GM19035 (cell line): ENCODE data around the gene FOXD4.
"Not testable (repeated sequence)": the region's sequence is repeated elsewhere in the genome, so short reads cannot be mapped to it uniquely, and the experiment has no call there.

ENCODE experiments used
- ATAC-seq: cut with Tn5 transposase; IDR thresholded peaks from one replicate; pipeline ENCODE4 v1.9.1; 2021; ENCODE audit not compliant: unreplicated experiment

The FOXD4 gene

DNA sequence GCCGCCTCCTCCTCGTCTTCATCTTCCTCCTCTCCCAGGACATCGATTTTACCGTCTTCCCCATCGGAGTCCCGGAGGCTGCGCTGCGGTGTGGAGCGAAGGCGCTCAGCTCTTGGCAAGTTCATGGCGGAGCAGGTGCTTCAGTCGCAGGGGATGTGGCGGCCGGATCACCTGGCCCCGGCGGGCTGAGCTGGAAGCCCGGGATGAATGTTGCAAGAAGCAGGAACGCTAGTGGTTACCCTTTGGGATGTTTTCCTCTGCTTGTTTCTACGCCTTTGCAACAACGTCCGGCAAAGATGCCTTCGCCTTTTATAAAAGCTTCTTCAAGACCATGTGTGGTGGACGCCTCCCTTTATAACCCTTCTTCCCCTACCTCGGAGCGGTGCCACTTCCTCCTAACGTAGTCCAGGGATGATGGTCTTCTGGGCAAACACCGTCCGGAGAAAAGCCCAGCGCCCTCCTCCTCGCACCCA, at the start of gene FOXD4:
TSS of gene FOXD4 (minus strand) at position 423 of the 473 bp plus-strand sequence. CDS start at position 125, 298 bp downstream.
- not testable (repeated sequence) for ATAC-seq

DNA sequence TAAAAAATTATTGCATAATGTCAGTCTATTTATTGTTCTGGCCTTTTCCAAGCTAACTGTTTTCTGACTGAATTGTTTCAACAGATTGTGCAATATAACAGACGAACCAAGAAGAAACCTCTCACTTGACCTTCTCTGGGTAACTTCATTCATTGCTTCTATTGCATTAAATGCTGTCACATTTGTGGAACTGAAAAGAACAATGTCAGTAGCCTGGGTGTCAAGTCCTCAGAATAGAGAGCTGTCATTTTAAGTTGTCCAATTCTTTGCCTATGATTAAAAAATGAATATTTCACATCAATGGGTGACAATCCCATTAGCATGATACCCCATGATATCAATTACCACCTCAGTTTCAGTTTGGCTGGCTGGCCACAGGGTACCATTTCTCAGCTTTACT, 41.7 kb upstream of the FOXD4 start:
- ATAC-seq, result not testable (repeated sequence)

DNA sequence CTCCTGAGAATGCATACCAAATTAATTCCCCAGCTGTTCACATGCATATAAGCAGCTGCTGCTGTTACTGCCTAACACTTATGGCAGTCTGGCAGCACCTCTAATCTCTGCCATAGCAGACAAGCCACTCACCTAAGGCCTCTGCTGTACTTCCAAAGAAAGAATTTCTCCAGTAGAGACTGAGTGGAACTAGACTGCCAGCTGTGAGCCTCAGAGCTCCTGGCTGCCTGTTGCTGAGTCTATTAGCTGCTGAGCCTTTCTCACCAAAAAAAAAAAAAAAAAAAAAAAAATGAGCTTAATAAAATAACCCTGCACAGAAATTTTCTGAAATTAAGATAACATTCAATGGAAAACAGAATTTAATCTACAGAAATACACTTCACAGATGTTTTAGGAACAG, 33.0 kb upstream of the FOXD4 start:
- ATAC-seq, result not testable (repeated sequence)

DNA sequence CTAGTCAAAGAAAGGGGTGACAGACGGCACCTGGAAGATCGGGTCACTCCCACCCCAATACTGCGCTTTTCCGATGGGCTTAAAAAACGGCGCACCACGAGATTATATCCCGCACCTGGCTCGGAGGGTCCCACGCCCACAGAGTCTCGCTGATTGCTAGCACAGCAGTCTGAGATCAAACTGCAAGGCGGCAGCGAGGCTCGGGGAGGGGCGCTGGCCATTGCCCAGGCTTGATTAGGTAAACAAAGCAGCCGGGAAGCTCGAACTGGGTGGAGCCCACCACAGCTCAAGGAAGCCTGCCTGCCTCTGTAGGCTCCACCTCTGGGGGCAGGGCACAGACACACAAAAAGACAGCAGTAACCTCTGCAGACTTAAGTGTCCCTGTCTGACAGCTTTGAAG, 21.7 kb upstream of the FOXD4 start:
- not testable (repeated sequence) for ATAC-seq

DNA sequence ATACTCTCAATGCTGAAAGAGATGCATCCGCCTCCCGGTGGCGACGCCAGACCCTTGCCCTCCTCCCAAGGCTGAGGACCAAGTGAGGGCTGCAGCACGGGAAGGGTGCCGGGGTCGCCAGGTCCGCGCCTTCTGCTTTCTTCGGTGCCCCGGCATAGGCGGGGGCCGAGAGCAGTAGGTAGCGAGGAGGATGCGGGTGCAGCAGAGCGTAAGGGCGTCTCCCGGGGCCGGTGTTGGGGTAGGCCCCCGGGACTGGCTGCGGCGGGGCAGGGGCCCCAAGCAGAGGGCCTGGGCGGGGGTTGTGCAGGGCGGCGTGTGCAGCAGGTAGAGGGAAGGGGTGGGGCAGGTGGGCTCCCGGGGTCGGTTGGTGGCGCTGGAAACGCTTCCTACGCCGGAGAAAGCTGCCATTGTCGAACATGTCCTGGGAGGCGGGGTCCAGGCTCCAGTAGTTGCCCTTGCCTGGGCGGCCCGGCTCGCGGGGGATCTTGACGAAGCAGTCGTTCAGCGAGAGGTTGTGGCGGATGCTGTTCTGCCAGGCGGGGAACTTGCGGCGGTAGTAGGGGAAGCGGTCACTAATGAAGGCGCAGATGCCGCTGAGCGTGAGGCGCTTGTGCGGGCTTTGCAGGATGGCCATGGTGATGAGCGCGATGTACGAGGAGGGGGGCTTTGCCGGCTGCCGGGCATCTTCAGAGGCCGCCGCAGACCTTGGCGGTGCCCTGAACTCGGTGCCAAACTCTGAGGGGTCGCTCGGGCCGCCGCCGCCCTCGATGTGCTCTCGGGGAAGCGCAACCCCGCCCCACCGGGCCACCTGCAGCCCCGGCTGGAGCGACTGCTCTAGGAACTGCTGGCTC, 848 bp downstream of the FOXD4 start:
- not testable (repeated sequence) for ATAC-seq

DNA sequence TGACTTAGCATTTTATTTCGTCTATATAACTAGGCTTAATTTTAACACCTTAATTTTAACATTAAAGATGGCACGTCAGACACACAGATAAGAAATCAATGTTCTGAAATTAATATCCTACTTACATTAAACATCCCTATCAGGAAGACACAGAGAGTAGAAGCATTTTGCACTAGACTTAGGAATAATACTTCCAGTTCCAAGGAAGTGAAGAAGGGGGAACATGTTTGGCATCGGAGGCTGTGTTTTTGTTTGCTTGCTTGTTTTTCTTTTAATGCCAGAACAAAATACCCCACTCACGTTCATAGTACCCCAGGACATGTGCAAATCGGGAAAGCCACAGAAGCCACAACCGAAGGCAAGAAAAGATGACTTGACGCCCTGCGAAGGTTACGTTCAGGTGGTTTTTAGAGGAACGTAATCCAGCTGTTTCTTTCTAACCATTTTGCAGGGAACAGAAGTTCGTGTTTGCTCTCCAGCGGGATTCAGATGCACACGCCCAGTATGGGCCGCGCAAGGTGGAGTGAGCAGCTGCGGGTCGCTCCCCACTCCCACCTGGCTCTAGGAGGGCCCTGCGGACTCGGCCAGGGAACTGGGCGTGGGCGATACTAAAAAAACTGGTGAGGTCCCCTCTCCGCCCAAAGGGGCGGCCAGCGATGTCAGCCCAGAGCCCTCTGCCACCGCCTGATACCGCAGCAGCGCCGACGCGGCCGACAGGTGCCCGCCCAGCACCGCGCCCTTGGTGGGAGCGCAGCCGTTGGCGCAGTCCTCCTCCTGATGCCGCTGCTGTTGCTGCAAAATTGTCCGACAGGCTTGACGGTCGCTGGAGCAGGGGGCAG, 1.8 kb downstream of the FOXD4 start:
- ATAC-seq, result not testable (repeated sequence)

DNA sequence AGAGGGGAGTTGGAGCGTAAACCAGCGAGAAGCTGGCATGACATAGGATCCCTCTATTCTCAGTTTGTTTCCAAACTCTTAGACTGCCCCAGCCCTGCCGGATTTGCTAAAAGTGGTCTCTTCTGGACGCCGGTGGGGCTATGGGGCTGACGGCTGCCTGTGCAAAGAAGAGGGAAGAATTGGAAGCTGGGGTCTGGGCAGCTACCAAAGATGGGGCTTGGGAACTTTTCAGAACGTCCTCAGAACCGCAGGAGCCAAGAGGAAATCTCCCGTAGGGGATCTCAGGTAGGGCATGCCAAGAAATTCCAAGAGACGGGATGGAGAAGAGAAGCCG, 3.1 kb downstream of the FOXD4 start:
- not testable (repeated sequence) for ATAC-seq

DNA sequence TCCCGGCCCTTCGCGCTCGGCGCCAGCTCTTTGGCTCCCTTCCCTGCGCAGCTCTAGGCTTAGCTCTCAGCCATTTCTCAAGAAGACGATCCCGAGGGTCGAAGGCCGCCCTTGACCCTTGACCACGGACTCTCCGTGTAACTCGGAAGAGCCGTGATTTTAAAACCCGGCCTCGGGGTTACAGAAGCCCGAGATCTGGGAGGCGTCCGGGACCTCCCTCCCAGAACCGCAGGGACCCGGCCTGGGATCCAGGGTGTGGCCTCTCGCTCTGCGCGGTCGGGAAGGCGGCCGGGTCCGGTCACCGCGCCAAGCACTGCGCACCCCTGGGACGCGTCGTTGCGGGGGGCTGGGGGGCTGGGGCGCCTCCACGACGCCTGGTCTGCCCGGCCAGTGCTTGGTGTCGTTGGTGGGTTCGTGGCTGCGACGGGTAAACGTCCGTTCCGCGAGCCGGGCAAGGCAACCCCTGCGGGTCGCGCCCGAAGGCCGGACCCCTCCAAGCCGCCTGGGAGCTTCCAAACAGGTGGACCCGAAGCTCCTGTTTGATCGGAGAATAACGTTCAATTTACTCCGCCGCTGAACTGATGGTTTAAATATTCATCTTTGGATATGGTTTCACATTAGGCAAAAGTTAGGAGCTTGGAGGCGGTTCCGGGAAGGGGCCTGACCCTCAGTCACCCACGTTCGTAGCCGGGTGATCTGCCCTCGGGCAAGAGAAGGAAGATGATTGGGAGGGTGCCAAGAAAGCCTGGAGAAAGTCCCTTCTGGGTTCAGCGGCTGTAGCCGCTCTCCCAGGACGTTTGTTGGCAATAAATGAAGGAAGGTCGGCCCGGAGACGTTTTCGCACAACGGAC, 3.7 kb downstream of the FOXD4 start:
- ATAC-seq, result peak; percentile 9

DNA sequence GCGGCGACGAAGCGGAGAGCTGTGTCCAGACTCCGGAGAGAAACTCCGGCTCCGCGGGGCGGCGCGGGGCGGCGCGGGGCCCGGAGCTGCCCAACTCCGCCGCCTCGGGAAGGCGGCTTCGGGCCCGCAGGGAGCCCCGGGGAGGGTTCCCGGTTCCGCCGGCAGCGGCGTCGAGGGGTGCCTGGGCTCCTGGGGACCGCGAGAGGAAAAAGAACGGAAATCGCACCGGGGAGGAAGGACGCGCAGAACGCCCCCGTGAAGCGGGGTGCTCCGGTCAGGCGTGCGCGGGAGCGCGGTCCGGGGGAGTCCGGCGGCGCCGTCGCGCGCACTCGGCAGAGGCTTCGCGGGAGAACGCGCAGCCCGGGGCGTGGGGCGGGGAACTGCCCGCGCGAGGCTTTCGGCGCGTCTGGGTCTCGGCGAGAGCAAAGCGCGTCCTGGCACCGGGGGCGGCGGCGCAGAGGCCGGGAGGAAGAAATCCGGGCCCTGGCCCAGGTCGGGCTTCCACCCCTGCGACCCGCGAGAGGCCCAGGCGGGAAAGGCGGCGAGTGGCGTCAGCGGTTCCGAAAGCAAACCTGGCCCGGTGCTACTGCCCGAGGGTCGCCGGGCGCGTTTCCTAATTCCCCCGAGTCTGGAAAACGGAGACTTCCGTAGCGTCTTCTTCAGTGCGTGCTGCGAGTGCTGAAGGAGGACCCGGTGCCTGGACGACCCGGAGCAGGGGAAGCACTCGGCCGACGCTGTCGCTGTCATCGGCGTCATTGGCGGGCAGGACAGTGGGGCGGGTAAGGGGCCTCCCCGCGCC, 4.5 kb downstream of the FOXD4 start:
- ATAC-seq, result peak; percentile 70

DNA sequence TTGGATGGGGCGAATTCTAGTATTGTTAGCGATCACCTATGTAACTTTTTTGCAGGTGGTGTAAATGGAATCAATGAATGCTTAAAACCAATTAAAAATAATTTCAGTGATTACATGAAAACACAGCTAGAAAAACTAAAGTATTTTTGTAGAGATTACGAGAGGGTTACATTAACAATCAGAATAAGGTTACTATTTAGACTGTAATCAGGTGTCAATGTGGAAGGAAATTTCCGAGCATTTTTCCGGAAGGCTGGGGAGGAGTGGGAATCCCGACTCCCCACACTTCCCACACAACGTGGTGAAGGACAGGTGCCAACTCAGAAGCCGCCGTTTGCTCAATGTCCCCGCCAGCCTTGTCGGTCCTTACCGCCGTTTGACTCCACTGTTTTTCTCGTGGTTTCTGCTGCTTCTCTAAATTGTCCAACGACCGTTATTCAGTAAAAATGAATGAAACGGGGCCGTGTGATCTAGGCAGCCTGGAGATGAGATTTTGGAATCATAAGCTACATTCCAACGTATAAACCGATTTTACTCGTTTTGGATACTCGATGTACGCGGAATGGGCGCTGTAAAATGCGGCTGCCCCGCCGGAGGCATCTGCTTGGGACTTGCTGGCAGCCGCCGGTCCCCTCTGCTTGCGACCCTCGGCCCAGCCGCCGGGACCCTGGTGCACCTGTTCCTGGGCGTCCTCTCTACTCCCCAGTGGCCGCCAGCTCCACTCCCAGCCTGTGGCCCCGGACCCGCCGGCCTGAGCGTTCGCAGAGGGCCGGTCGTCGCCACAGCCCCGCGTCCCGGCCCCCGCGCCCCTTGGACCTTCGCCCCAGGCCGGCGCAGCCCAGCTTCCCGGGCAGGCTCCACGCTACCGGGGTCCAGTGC, 5.4 kb downstream of the FOXD4 start:
- not testable (repeated sequence) for ATAC-seq

DNA sequence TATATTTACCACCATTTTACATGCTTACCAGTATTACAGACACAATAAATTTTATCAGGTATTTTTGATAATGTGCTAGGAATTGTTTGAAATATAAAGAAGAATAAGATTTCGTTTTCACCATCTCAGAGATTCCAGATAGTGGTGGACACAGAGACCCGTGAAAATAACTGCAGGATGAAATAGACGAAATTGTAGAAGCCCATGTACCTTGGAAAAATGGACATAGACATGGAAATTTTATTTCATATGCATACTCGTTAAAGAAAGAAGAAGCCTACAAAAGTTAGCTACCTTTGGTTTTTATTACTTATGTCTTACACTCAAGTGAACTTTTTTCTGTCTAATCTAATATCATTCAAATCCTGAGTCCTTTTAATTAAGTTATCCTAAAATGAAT, 7.5 kb downstream of the FOXD4 start:
- ATAC-seq, result not testable (repeated sequence)

DNA sequence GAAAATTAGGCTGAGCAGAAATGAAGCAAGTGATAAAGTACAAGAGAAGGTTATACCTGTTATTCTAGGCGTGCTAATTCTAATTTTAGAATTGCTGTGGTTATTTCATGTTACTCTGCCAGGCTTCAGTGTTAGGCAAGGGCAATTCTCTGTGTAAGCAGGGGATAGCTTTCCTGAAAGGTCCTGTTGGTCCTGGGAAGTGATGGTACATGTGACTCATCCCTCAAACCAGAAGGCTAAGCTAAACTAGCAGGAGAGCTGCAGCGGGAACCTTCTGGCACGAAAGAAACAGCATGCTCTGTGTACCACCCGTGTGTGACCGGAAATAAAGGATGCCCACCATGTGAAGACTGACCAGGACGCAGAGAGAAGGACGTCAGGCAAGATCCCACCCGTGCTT, 8.7 kb downstream of the FOXD4 start:
- ATAC-seq, result not testable (repeated sequence)

DNA sequence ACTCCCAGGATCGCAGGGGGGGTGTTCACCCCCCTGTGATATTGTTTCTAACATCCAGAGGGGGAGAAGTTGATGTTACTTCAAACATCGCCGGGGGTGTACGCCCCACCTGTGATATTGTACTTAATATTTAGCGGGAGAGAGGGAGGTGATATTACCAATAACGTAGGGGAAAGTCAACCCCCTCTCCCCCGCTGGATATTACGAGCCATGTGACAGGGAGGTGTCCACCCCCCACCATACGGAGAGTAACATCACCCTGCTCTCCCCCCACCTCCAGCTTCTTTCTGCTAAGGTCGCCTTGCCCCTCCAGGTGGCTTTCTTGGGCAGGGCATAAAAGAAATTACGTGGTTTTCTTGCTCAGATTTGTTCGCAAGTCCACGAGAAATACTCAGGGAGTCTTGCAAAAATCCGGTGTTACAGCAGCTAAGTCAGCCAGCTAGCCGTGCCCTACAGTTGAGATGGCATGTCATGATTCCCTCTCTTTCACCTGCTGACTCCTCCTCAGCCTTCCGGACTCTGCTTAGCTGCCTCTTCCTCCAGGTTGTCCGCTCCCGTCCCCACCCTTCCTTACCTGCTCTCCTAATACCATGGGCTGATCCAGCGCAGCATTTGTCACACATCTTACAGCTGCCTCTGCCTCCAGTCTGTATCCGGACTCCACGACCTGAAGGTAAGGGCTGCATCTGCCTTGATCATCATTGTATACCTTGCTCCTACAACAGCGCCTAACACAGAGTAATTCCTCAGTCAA, 9.3 kb downstream of the FOXD4 start:
- ATAC-seq, result not testable (repeated sequence)

DNA sequence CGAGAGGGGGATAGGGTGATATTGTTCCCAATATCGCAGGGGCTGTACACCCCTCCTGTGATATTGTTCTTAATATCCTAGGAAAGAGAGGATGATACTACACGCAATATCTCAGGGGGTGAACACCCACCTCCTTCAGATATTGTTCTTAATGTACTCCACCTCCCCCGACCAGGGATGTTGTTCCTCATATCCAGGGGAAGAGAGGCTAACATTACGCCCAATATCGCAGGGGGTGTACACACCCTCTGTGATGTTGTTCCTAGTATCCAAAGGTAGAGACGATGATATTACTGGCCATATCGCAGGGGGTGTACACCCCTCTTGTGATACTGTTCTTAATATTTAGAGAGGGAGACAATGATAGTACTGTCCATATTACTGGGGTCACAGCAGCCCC, 12.2 kb downstream of the FOXD4 start:
- not testable (repeated sequence) for ATAC-seq

DNA sequence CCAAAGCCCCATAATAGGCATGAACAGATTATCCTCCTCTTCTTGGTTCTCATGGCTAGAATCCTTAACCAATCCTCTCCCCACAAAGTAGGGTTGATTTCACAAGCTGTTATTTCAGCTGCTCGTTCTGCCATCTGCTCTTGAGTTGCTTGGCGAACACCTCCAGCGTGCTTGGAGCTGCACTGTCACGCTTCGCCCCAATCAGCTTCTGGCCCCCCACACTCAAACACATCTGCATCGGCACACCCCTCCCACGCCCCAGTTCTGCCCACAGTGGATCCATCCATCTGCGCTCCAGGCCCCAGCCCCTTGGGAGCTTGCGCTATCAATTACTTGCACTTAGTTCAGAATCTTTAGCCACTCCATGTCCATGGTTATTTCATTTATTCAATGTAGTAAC, 17.8 kb downstream of the FOXD4 start:
- not testable (repeated sequence) for ATAC-seq

DNA sequence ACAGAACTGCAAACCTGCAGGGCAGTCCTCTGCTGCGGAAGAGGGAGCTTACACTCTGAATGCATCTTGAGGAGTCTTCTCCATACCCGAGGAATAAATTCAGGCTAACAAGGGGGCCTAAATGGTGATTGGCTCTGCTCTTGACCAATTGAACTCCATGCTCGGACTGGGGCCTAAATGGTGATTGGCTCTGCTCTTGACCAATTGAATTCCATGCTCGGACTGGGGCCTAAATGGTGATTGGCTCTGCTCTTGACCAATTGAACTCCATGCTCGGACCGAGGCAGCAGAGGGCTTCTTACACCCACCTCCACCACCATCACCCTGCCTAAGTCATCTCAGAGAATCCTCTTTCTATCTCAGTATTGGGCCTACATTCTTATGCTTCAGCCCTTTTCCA, 18.4 kb downstream of the FOXD4 start:
- ATAC-seq, result not testable (repeated sequence)

DNA sequence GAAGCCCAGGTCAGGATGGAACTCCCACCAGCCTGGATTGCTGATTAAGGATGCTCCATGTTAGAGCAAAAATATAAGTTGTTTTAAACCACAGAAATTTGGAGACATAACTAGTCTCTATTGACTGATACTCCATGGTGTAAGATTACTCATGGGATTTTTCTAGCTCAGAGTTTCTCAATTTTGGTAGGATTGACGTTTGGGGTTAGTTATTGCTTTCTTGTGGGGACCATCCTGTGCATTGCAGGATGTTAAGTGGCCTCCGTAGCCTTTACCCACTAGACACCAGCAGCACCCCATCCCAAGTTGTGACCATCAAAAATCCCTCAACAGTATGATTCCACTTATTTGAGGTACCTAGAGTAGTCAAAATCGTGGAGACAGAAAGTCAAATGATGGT, 19.4 kb downstream of the FOXD4 start:
- ATAC-seq, result not testable (repeated sequence)

DNA sequence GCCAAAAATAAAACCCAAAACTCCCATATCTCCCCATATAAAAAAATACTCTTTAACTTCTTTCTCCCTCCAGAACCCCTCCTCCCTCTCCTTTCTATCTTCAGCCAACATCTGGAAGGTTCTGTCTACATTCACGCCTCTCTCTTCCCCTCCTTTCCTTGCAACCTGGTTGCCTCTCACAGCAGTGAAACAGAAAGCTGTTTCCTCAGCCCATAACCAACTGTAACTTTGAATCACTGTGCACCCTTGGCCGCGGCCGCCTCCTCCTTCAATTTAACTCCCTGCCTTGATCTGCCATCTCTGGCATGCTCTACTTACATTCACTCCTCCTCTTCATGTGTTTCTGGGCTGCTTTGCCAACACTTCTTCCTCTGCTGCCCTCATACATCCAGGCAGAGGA, 23.2 kb downstream of the FOXD4 start:
- not testable (repeated sequence) for ATAC-seq
